RPMI8226 (cell line): ENCODE results near the gene TULP4.
"Not testable (repeated sequence)": the region's sequence is repeated elsewhere in the genome, so short reads cannot be mapped to it uniquely, and the experiment has no call there.

ENCODE experiments used
- DNase-seq: peaks from one replicate; pipeline ENCODE4 v3.0.0-alpha.2; 2015

Gene TULP4

DNA sequence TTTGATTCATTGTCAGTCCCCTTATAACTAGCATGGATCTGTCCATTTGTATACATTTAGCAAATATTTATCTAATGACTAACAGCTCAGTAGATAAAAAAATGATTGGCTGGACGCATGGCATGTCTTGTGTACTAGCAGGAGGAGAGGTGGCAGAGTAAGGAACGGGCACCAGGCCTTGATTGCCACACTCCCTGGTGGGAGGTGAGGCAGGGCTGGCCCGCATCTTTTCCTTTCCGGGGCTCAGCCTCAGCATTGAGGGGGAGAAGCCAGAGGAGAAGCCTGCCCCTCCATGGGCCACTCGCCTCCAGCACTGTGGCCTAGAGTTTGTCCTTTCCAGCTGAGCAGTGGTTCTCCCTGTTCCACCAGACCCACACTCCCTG, 162.7 kb downstream of the TULP4 start:
- DNase-seq = no peak

DNA sequence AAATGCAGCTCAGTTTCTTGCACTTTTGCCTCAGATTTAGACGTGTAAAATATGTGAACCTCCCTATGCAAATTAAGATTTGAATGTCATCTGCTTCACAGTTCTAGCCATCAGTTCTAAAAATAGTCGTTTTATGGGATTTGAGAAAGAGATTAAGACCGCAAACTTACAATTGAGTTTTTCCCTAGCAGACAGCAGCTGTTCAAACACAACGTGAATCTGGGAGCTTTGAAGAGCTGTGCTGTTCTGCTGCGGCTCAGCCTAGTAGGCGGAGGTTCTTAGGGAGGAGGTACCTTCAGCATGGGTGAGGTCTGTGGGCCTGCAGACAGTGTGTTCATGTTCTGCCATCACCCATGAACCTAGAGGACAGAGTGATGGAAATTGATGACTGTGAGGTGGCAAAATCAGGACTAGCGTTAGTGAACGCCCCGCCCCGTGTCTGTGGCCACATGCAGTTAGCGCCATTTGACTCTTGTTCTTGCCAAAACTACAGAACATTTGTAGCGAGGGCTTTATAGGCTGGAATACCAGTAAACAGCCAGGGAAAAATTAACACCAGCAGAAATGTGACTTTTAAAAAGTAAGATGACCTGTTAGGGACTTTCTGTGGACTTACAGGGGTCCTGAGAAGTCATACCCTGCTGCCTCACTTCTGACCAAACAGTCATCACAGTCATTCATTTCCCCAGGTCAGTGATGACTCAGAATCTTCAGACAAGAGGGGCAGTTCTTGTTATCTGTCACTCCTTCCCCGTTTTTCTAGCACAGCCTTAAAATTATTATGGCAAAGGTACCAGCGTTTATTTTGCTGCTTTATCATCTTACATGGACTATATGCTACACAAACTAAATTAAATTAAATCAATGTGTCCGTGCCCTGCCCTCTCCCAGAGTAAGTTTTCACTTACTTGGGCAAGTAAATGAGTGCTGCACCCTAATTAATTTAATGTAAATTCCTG, 163.4 kb downstream of the TULP4 start:
- no peak for DNase-seq

- no peak for DNase-seq
Measured at GRCh38 chr6:158476389-158476788, 164.1 kb downstream of the TULP4 start.

- DNase-seq = not testable (repeated sequence)
Measured at GRCh38 chr6:158477722-158478121, 165.5 kb downstream of the TULP4 start.

- no peak for DNase-seq
Measured at GRCh38 chr6:158480989-158481388, 168.7 kb downstream of the TULP4 start.

GRCh38 chr6:158481690-158482473, 169.6 kb downstream of the TULP4 start:
- no peak for DNase-seq

DNA sequence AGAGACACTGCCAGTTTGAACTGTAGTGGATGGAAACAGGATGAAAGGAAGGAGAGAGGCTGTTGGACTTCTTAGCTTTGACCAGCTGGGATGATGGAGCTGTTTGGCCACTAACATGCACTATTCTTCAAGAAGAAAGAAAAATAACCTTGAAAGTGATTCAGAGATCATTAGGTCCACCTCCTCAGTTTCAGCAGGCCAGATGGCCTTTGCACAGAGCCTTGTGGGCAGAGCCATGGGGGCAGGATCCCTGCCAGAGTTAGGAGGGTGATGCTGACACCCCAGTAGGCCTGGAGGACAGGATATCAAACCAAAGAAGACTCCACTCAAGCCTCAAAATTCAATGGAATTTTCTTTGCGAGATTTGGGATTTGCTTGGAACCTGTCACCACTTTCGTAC, 173.2 kb downstream of the TULP4 start:
- no peak for DNase-seq

DNA sequence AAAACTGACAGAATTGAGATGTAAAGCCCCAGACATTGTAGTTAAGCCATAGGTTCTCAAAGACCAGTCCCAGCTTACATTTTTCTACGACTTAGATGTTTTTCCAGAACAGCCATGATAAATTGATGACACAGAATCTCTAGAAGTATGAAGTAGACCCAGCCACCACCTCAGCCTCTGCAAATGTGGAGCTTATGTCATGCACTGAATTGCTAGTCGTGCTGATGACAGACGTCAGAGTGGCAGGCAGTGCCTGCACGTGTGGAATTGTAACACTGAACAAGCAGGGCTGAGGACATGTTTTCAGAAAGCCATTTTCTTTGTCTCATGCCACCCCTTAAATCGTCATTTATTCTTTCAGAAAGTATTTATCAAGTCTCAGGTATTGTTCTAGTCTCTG, 175.2 kb downstream of the TULP4 start:
- DNase-seq = no peak

GRCh38 chr6:158488065-158488464, 175.8 kb downstream of the TULP4 start:
- no peak for DNase-seq

GRCh38 chr6:158489441-158489840, 177.2 kb downstream of the TULP4 start:
- no peak for DNase-seq

DNA sequence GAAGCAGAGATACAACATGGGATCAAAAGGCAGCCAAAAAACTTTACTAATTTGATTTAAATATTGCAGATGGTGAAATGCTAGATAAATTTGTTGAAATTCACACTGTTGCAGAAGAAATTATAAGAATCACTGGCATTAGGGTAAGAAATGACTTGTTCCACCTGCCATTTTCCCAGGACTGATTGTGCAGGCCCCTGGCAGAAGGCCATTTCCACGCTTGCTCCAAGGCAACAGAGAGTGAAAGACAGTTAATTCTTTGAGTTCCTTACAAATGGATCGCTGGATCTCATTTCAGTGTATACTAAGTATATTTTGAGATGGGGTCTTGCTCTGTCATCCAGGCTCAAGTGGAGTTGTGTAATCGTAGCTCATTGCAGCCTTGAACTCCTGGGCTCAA, 180.6 kb downstream of the TULP4 start:
- DNase-seq = no peak

DNA sequence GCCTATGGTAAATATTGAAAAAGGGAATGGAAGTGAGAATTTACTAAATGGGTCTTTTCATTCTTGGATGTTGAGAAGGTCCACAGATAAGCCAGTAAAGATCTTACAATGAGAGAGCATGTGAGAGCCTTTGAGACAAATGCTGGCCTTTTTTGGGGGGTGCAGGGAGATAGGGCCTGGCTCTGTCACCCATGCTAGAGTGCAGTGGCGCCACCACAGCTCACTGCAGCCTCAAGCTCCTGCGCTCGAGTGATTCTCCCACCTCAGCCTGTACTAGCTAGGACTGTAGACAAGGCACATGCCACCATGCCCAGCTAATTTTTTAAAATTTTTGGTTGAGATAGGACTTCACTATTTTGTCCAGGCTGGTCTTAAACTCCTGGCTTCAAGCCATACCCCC, 184.4 kb downstream of the TULP4 start:
- DNase-seq = no peak

GRCh38 chr6:158497620-158498019, 185.4 kb downstream of the TULP4 start:
- no peak for DNase-seq

DNA sequence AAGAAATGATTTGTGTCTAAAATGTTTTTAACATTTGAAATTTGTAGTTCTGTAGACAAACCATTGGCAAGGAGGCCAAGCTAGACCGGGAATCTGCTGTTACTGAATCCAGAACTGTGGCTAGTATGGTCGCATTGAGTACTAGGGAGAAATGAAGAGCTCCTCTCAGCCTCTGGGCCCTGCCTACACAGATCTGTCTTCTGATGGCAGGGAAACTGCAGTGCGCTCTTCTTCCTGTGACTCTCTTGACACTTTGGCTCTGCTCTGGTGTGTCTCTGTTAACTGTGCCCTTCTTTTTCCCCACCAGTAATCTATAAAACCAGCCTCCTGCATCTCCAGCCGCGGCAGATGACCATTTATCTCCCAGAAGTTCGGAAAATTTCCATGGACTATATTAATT, 186.1 kb downstream of the TULP4 start:
- no peak for DNase-seq

GRCh38 chr6:158499601-158500000, 187.3 kb downstream of the TULP4 start:
- DNase-seq = no peak

- DNase-seq = no peak
Measured at GRCh38 chr6:158500016-158500735, 187.9 kb downstream of the TULP4 start.

DNA sequence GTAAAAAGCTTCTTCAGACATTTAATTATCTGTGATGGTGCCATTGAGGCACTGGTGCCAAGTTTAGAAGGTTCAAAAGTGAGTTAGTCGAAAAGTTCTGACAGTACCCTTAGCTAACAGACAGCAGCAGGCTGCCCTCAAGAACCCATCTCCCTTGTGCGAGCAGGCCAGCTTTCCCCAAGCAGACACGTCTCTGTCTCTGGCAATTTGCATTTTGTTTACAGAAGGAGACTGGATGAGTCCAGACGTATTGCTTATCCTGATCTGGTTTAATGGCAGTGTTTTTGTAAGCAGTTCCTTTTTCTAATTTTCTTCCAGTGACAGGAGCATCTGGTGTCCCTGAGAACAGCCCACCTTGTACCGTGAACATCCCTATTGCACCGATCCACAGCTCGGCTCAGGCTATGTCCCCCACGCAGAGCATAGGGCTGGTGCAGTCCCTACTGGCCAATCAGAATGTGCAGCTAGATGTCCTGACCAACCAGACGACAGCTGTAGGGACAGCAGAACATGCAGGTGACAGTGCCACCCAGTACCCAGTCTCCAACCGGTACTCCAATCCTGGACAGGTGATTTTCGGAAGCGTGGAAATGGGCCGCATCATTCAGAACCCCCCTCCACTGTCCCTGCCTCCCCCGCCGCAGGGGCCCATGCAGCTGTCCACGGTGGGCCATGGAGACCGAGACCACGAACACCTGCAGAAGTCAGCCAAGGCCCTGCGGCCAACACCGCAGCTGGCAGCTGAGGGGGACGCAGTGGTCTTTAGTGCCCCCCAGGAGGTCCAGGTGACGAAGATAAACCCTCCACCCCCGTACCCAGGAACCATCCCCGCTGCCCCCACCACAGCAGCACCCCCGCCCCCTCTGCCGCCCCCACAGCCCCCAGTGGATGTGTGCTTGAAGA, 189.3 kb downstream of the TULP4 start:
- DNase-seq = no peak

- no peak for DNase-seq
Measured at GRCh38 chr6:158502263-158502950, 190.1 kb downstream of the TULP4 start.

- no peak for DNase-seq
Measured at GRCh38 chr6:158503222-158503621, 191.0 kb downstream of the TULP4 start.

DNA sequence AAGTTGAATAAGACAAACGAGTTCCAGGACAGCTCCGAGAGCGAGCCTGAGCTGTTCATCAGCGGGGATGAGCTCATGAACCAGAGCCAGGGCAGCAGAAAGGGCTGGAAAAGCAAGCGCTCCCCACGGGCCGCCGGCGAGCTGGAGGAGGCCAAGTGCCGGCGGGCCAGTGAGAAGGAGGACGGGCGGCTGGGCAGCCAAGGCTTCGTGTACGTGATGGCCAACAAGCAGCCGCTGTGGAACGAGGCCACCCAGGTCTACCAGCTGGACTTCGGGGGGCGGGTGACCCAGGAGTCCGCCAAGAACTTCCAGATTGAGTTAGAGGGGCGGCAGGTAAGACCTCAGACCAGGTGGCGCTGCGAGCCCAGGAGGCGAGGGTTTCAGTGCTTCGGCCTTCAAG, 191.6 kb downstream of the TULP4 start:
- DNase-seq = no peak

DNA sequence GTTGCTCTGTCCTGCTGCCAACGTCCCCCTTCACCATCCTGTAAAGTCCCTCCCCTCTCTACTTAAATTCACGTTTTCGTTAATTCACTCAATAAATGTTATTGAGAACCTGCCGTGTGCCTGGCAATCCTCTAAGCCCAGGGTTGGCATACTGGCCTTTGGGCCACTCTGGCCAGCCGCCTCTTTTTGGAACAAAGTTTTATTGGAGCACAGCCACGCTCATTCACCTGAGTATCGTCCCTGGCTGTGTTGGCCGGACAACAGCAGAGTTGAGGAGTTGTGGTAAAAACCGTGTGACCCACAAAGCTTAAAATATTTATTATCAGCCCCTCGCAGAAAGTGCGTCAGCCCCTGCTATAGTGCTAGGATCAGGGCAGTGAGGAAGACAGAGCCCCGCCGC, 192.9 kb downstream of the TULP4 start:
- DNase-seq = no peak

DNA sequence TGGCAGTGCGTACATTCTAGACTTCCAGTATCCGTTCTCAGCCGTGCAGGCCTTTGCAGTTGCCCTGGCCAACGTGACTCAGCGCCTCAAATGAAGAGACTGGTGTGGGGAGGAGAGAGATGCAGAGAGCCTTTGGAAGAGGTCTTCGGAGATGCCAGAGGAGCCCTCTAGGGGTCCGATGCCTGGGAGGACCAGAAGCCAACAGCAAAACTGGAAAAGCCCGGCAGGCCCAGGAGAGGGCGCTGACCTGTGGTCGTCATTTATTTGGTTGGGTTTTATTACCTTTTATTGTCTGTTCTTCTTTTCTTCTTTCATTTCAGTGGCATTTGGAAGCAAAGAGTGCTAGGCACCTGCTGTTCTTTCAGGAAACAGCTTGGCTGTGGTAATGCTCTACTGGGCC, 194.3 kb downstream of the TULP4 start:
- no peak for DNase-seq
